Activated CD8-positive, alpha-beta memory T cell treated with anti-CD3 and anti-CD28 coated beads, Interleukin-2, amount 50 U/mL, for 24 hours (primary cell): ENCODE results near the gene PLXNB2.
"Not testable (repeated sequence)": the region's sequence is repeated elsewhere in the genome, so short reads cannot be mapped to it uniquely, and the experiment has no call there.

Source experiments
- DNase-seq: peaks from one replicate; pipeline ENCODE4 v3.0.0-alpha.2; 2020; ENCODE audit errors: extremely low read depth

PLXNB2 gene

GRCh38 chr22:50280022-50280707 is 27.3 kb downstream of the PLXNB2 start:
- no peak for DNase-seq

GRCh38 chr22:50278956-50279619 is 28.4 kb downstream of the PLXNB2 start:
- DNase-seq: no peak

GRCh38 chr22:50278461-50278860 is 29.0 kb downstream of the PLXNB2 start:
- no peak for DNase-seq

GRCh38 chr22:50277761-50278160 is 29.7 kb downstream of the PLXNB2 start:
- DNase-seq: no peak

- DNase-seq: no peak
Observed at GRCh38 chr22:50276143-50276542, 31.3 kb downstream of the PLXNB2 start.

- no peak for DNase-seq
Observed at GRCh38 chr22:50275181-50276055, 32.0 kb downstream of the PLXNB2 start.

DNA sequence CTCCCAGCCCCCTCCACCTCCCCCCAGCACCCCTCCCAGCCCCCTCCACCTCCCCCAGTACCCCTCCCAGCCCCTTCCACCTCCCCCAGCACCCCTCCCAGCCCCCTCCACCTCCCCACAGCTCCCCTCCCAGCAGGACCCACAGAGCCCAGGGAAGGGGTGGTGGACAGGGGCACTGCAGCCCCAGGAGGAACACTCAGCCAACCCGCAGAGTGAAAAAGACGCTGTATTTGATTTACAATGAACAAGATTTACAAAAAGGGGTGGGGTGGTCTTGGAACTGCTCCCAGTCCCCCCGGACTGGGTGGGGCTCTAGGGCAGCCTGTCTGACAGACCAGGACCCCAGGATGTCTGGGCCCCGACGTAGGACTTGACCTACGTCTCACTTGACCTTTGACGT is 32.7 kb downstream of the PLXNB2 start:
- DNase-seq: no peak

DNA sequence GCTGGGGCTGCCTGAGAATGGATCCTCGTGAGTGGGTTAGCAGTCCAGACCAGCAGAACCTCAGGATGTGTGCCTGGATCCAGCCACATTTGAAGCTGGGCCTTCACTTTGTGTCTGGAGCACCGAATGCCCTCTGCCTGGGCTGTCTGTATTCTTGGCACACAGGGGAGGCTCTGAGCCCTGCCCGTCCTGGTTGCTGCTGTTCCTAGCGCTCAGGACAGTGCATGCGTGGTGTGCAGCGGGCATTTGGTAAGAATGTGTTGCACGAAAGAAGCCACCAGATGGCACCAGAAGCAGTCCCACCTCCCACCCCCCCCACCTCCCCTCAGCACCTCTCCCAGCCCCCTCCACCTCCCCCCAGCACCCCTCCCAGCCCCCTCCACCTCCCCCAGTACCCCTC is 33.1 kb downstream of the PLXNB2 start:
- no peak for DNase-seq

DNA sequence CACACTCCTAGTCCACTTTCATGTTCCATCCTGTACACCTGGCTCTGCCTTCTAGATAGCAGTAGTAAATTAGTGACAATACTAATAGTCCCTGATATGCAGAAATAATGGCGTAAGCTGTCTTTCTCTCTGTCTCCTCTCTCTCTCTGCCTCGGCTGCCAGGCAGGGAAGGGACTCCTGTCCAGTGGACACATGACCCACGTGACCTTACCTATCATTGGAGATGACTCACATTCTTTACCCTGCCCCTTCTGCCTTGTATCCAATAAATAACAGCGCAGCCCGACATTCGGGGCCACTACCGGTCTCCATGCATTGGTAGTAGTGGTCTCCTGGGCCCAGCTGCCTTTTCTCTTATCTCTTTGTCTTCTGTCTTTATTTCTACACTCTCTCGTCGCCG is 33.7 kb downstream of the PLXNB2 start:
- not testable (repeated sequence) for DNase-seq

DNA sequence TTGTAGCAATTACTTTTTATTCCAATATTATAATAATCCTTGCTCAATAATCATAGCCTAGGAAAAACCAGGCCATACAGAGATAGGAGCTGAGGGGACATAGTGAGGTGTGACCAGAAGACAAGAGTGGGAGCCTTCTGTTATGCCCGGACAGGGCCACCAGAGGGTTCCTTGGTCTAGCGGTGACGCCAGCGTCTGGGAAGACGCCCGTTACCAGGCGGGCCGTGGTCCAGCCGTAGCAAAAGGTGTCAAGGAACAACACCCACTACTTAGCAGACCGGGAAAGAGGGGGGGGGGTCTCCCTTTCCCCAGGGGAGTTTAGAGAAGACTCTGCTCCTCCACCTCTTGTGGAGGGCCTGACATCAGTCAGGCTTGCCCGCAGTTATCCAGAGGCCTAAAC is 34.1 kb downstream of the PLXNB2 start:
- DNase-seq: not testable (repeated sequence)

DNA sequence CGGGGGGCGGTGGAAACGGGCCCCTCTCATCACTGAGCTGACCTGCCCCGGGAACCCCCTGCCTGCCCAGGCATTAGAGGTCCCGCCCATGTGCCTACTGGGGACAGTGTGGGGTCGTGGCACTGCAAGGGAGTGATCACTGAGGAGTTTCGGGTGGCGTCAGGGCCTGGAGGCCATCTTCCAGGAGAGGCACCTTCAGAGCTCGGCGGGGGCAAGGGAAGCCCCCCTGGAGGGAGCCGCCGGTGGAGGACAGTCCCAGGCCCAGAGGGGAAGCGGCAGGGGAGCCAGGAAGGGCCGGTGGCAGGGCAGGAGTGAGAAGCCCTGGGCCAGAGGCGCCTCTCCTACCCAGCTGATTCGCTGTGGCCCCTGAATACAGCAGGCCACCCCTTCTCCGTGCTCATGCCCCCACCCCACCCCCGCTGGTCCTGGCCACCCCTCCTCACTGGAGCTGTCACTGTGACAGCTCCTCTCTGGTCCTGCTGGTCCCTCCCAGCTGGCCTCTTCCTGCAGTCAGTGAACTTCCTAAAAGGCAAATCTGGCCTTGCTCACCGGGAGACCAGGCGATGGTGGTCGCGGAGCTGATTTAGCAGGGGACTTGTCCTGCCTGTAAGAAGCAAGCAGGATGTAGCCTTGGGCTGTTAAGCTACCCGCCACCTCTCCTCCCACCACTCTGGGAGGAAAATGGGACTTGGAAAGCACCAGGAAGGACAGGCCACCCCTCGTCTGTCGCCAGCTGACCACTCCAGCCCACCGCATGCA is 35.2 kb downstream of the PLXNB2 start:
- no peak for DNase-seq

DNA sequence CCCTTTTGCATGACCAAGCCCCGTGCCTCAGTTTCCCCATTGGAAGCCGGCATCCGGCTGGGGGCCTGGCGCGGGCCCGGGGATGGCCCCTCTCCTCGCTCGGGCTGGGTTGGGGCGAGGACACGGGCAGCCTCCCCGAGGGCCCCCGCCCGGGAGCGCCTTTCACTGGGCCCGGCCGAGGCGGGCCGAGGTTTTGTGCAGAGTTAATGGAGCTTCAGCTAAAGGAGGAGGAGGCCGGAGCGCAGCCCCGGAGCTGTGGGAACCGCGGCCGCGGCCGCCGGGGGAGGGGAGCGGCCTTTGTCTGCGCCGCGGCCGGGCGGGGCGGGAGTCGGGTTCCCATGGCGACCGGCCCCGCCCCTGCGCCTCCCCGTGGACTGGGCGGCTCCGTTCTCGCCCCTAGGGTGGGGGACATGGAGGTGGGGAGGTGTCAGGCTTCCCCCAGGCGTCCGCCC is 35.9 kb downstream of the PLXNB2 start:
- no peak for DNase-seq

GRCh38 chr22:50270666-50271394 is 36.6 kb downstream of the PLXNB2 start:
- DNase-seq: no peak

DNA sequence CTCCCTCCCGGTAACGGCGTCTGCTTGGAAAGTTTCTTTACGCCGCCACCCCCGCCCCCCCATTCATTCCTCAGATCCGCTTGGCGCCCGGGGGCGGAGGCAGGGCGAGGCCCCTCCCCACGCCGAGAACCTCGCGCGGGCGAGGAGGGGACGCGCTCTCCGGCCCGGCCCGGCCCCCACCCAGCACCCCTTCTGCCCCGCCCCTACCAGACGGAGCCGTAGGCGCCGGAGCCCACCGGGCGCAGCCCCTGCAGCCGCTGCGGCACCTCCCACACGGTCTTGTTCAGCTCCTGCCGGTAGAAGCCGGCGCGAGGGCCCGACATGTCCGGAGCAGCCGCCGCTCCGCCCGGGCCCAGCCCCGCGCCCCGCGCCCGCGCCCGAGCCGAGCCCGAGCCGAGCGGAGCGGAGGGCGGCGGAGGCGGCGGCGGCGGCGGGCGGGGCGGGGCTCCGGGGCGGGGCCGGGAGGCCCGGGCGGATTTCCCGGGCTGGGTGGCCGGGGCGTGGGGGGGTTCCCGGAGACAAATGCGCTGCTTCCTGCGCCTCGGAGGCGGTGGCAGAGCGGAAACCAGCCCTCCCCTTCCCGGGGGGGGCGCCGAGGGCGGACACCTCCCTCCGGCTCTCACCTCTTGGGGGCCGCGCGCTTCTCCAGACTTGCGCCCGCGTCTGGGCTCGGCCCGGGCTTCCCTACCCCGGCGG is 37.3 kb downstream of the PLXNB2 start, which contains the start of gene MAPK11:
TSS of gene MAPK11 (minus strand) at position 411 of the 696 bp plus-strand sequence. CDS start at position 323, 88 bp downstream.
- no peak for DNase-seq

DNA sequence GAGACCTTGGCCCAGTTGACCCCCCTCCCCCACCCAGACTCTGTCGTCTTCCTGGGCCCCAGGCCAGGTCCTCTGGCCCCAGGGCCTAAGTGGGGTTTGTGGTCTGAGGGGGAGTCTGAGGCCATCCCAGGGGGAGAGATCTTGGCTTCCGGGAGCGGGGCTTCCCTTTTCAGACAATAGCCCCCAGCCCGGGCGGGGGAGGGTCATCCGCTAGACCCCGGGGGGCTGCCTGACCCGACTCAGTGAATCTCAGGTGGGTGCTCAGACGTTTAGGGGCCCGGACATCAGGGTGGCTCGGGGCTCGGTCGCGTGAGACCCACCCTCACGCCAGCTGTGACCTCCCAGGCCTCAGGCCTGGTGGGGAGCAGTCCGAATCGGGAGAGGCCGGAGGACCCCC is 37.9 kb downstream of the PLXNB2 start:
- DNase-seq: no peak

DNA sequence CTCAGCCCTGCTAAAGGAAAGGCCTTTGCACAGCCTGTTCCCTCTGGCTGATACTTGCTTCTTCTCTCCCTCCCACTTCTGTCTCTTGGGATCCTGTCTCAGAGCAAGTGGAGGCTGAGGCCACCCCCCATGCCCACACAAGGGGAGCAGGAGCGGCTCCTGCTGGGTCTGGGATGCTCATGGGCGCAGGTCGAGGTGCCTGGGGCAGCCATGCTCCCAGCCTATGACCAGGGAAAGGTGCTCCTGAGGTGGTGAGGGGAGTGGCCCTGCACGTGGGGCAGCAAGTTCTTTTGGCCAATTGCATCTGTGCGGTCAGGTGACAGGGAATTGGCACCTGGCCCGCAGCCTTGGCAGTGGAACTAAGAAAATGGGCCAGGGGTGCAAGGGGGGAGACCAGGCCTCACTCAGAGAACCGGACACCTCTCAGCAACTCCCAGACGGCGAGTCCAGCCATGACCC is 38.8 kb downstream of the PLXNB2 start:
- no peak for DNase-seq

GRCh38 chr22:50267591-50268390 is 39.7 kb downstream of the PLXNB2 start:
- no peak for DNase-seq

DNA sequence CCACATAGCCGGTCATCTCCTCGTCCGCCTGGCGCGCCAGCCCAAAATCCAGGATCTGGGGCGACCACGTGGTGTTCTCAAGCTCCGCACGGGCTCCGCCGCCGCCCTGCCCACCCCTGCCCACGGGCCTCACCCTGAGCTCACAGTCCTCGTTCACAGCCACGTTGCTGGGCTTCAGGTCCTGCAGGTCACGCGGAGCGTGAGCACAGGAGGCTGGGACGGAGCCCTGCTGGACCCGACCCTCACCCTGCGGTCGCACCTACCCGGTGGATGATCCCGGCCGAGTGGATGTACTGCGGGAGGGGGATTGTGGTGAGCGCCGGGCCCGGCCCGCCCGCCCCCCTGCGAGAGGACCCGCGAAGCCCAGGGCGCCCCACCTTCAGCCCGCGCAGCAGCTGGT is 40.5 kb downstream of the PLXNB2 start:
- no peak for DNase-seq

DNA sequence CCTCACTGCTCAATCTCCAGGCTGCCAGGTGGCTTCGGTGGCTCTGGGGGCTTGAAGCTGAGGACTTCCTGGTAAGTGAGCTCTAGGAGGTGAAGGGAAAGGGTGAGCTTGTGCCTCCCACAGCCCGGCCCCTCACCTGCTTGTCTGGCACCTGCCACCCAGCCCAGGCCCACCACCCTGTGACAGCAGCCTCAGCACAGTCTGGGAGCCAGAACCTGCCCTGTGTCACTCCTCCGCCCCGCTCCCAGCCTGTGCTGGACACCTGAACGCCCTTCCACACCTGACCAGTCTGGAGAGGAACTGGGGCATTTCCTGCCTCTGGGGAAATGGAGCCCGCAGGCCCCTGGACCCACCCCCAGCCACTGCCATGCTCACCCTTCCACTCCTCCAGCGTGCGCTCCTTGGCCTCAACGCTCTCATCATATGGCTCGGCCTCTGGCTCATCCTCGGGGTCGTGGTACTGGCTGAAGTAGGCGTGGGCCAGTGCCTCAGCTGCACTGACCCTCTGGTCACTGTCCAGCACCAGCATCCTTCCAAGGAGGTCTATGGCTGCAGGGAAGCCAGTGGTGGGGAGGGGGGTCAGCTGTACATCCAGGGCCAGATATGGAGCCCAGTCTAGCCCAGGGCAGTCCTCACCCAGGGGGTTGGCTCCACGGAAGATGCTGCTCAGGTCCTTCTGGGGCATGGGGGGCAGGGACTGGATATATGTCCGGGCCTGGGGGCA is 42.3 kb downstream of the PLXNB2 start:
- DNase-seq: no peak
